HEK293 (cell line): ENCODE measurements around the gene CPLX3.

Source experiments
- CTCF ChIA-PET: fragments of 350-600 bp; formaldehyde crosslinking; extraction: SDS; loops from one replicate; lab custom pipeline; 2021; ENCODE audit warnings: antibody characterized with exemption; lab: Yijun Ruan, JAX
- POLR2A ChIA-PET: fragments of 300-600 bp; formaldehyde crosslinking; extraction: SDS; loops from one replicate; lab custom pipeline; 2020; ENCODE audit warnings: antibody characterized with exemption, inconsistent platforms; lab: Yijun Ruan, JAX
- H3K27ac ChIP-seq: fragments of 200-500 bp; sonication (Bioruptor generic); 2 replicates; pipeline ENCODE4 v1.5.1; 2014; ENCODE audit warnings: low read depth, low read length, control low read depth, inconsistent platforms; ENCODE audit errors: extremely low read depth
- H3K36me3 ChIP-seq, 2 experiments: fragments of 200-500 bp in 1 of 2; sonication (Bioruptor generic) in 1 of 2; 1 replicate in 1 of 2; 2 replicates in 1 of 2; pipeline ENCODE4 v1.5.1; 2014 to 2017; ENCODE audit warnings: inconsistent platforms in 2 of 2, low read length in 2 of 2; ENCODE audit not compliant: control insufficient read depth in 2 of 2, insufficient read depth in 1 of 2
- H3K4me1 ChIP-seq: fragments of 200-500 bp; sonication (Bioruptor generic); 2 replicates; pipeline ENCODE4 v1.5.1; 2014; ENCODE audit warnings: mild to moderate bottlenecking, low read length, inconsistent platforms; ENCODE audit not compliant: control insufficient read depth, insufficient read depth
- H3K4me3 ChIP-seq: 2 replicates; pipeline ENCODE4 v1.5.1; 2011; ENCODE audit warnings: low read depth, mild to moderate bottlenecking, control low read depth, low read length, moderate library complexity
- H3K9me3 ChIP-seq: fragments of 200-500 bp; sonication (Bioruptor generic); 2 replicates; pipeline ENCODE4 v1.5.1; 2014; ENCODE audit warnings: low read depth, low read length, inconsistent platforms; ENCODE audit not compliant: control insufficient read depth, insufficient read depth
- KLF17 ChIP-seq: fragments of 450-650 bp; formaldehyde crosslinking; IDR thresholded peaks from 2 replicates; pipeline ENCODE4 v1.5.1; 2016; ENCODE audit warnings: missing biosample characterization, missing genetic modification characterization
- MZF1 ChIP-seq: fragments of 450-650 bp; formaldehyde crosslinking; IDR thresholded peaks from 2 replicates; pipeline ENCODE4 v1.5.1; 2017; ENCODE audit warnings: missing biosample characterization, missing genetic modification characterization, borderline replicate concordance
- SETDB1 ChIP-seq: IDR thresholded peaks from one replicate; pipeline ENCODE4 v1.6.1; 2017; ENCODE audit warnings: mild to moderate bottlenecking, low read length, moderate library complexity, mixed read lengths; ENCODE audit not compliant: insufficient read length
- SP2 ChIP-seq: fragments of 450-650 bp; formaldehyde crosslinking; IDR thresholded peaks from 2 replicates; pipeline ENCODE4 v1.5.1; 2016; ENCODE audit warnings: missing biosample characterization, missing genetic modification characterization
- SP7 ChIP-seq: fragments of 450-650 bp; formaldehyde crosslinking; IDR thresholded peaks from 2 replicates; pipeline ENCODE4 v1.5.1; 2016; ENCODE audit warnings: missing biosample characterization, missing genetic modification characterization
- ZBTB44 ChIP-seq: fragments of 450-650 bp; IDR thresholded peaks from 2 replicates; pipeline ENCODE4 v1.5.1; 2018; ENCODE audit warnings: missing biosample characterization, mild to moderate bottlenecking, missing genetic modification characterization
- ZEB2 ChIP-seq: fragments of 450-650 bp; formaldehyde crosslinking; IDR thresholded peaks from 2 replicates; pipeline ENCODE4 v1.5.1; 2016; ENCODE audit warnings: missing biosample characterization, missing genetic modification characterization
- ZNF202 ChIP-seq: fragments of 450-650 bp; formaldehyde crosslinking; IDR thresholded peaks from 2 replicates; pipeline ENCODE4 v1.5.1; 2016; ENCODE audit warnings: missing biosample characterization, missing genetic modification characterization, borderline replicate concordance
- ZNF248 ChIP-seq: fragments of 450-650 bp; formaldehyde crosslinking; IDR thresholded peaks from 2 replicates; pipeline ENCODE4 v1.5.1; 2017; ENCODE audit warnings: missing biosample characterization, missing genetic modification characterization
- ZNF513 ChIP-seq: fragments of 450-650 bp; IDR thresholded peaks from 2 replicates; pipeline ENCODE4 v1.5.1; 2018; ENCODE audit warnings: missing biosample characterization, missing genetic modification characterization

CPLX3 gene

GRCh38 chr15:74868059-74868458, 41.6 kb downstream of the CPLX3 start:
- Histone ChIP-seq H3K9me3 (no peaks in the 10 kb centered on the region), H3K36me3 (peaks cover 8 to 30% of the 10 kb centered on the region in 2 experiments; a peak in 2 of 3 replicates), H3K4me1 (peaks cover 11% of the 10 kb centered on the region), H3K27ac (no peak overlapping the region), H3K4me3 (no peak overlapping the region)
- TF ChIP-seq ZBTB44 (tag by site-specific recombination) (no peak), SETDB1 (peak; percentile 1)
- ChIA-PET POLR2A (interaction anchor here (0.6 to 2.6 kb wide), 2 partner anchors 22 to 618 kb away, joined by 6 to 7 read pairs; partner anchors contain the start of gene MPI), CTCF (interaction anchor here (1.2 to 1.6 kb wide), 2 partner anchors 34 to 97 kb away, joined by 4 to 5 read pairs; no protein-coding TSS in a partner anchor)

GRCh38 chr15:74869372-74869725, 42.9 kb downstream of the CPLX3 start:
- no peaks in the 10 kb centered on the region for H3K9me3 ChIP-seq
- peaks cover 8 to 30% of the 10 kb centered on the region in 2 experiments; a peak in 2 of 3 replicates for H3K36me3 ChIP-seq
- TF ChIP-seq ZNF248 (no peak), MZF1 (tag by site-specific recombination) (peak; percentile 53; the same call in 1 of the 2 replicates)
- no peak overlapping the region for H3K4me3 ChIP-seq
- ChIA-PET POLR2A (interaction anchor here (0.7 to 2.6 kb wide), 5 partner anchors 10 to 69 kb away, joined by 3 to 20 read pairs (median 6); partner anchors contain the start of genes COX5A, FAM219B and MPI), CTCF (interaction anchor here (0.6 to 3.1 kb wide), 5 partner anchors 10 to 98 kb away, joined by 3 to 20 read pairs (median 3); no protein-coding TSS in a partner anchor)
- no peak overlapping the region for H3K27ac ChIP-seq
- peaks cover 11% of the 10 kb centered on the region for H3K4me1 ChIP-seq

GRCh38 chr15:74869726-74870407, 43.4 kb downstream of the CPLX3 start:
- H3K36me3 ChIP-seq: peaks cover 8 to 30% of the 10 kb centered on the region in 2 experiments; a peak in 2 of 3 replicates
- peaks cover 11% of the 10 kb centered on the region for H3K4me1 ChIP-seq
- H3K4me3 ChIP-seq: no peak overlapping the region
- ChIA-PET POLR2A (interaction anchor here (0.7 to 2.6 kb wide), 7 partner anchors 11 to 68 kb away, joined by 3 to 20 read pairs (median 5); partner anchors contain the start of genes COX5A, FAM219B and MPI), CTCF (interaction anchor here (0.6 to 3.1 kb wide), 5 partner anchors 31 to 236 kb away, joined by 3 to 20 read pairs (median 3); no protein-coding TSS in a partner anchor)
- no peak overlapping the region for H3K27ac ChIP-seq
- no peaks in the 10 kb centered on the region for H3K9me3 ChIP-seq
- TF ChIP-seq ZNF202 (no peak), SP2 (tag by site-specific recombination) (peak; percentile 66), ZNF513 (no peak), ZEB2 (no peak)

- CTCF ChIA-PET: interaction anchor here (0.6 to 3.1 kb wide), 6 partner anchors 21 to 254 kb away, joined by 3 to 20 read pairs (median 3); no protein-coding TSS in a partner anchor
- peaks cover 11% of the 10 kb centered on the region for H3K4me1 ChIP-seq
- H3K36me3 ChIP-seq: peaks cover 8 to 30% of the 10 kb centered on the region in 2 experiments; a peak in 2 of 3 replicates
- no peak overlapping the region for H3K27ac ChIP-seq
- POLR2A ChIA-PET: interaction anchor here (0.6 to 4.3 kb wide), 8 partner anchors 11 to 169 kb away, joined by 3 to 20 read pairs (median 6); partner anchors contain the start of genes COX5A, FAM219B and MPI
- H3K9me3 ChIP-seq: no peaks in the 10 kb centered on the region
- no peak overlapping the region for H3K4me3 ChIP-seq
- peak; percentile 37; the same call in 1 of the 2 replicates for TF ChIP-seq SP7 (tag by site-specific recombination)
- no peak for TF ChIP-seq KLF17 (tag by site-specific recombination)
Measured at GRCh38 chr15:74870436-74871215, 44.2 kb downstream of the CPLX3 start.
